Activated CD8-positive, alpha-beta T cell treated with anti-CD3 and anti-CD28 coated beads for 36 hours (primary cell): ENCODE results near the gene EDDM13. TPM values are rescaled to one million over a fixed set of nuclear protein-coding genes. Genes with fewer than 3 reads are reported as not detected.
"Not testable (repeated sequence)": the region's sequence is repeated elsewhere in the genome, so short reads cannot be mapped to it uniquely, and the experiment has no call there.

Experiments used
- ATAC-seq: fragments of 200-7000 bp; cut with Tn5 transposase; one replicate; pipeline ENCODE4 v1.10.0; 2021; ENCODE audit warnings: mild to moderate bottlenecking, moderate library complexity
- CTCF ChIA-PET: fragments of 350-600 bp; sonication (Branson Sonifier 250); formaldehyde crosslinking; loops from one replicate; lab custom pipeline; 2021; ENCODE audit warnings: antibody characterized with exemption; lab: Charles Lee
- POLR2A ChIA-PET: fragments of 350-600 bp; sonication (Branson Sonifier 250); formaldehyde crosslinking; loops from one replicate; lab custom pipeline; 2021; ENCODE audit warnings: antibody characterized with exemption; lab: Charles Lee
- DNase-seq: peaks from one replicate; pipeline ENCODE4 v3.0.0-alpha.2; 2020
- H3K27ac Mint-ChIP-seq: one replicate; pipeline ENCODE4 v1.8.0; 2021; ENCODE audit warnings: mild to moderate bottlenecking, mixed read lengths
- H3K27me3 Mint-ChIP-seq: one replicate; pipeline ENCODE4 v1.8.0; 2021; ENCODE audit warnings: mixed read lengths
- H3K36me3 Mint-ChIP-seq: one replicate; pipeline ENCODE4 v1.8.0; 2021; ENCODE audit warnings: low read depth, mixed read lengths
- H3K4me1 Mint-ChIP-seq: one replicate; pipeline ENCODE4 v1.8.0; 2021; ENCODE audit warnings: low read depth, mixed read lengths
- H3K4me3 Mint-ChIP-seq: one replicate; pipeline ENCODE4 v1.8.0; 2021; ENCODE audit warnings: mild to moderate bottlenecking, moderate library complexity, mixed read lengths
- H3K9me3 Mint-ChIP-seq: one replicate; pipeline ENCODE4 v1.8.0; 2021; ENCODE audit warnings: mixed read lengths
- intact Hi-C: fragments of 100-400 bp; cut with micrococcal nuclease; formaldehyde crosslinking; loops from one replicate; pipeline ENCODE4 v1.10.0; 2022
- total RNA-seq, 2 experiments: library from RNA; stranded (reverse); gene quantifications; one replicate each; pipeline ENCODE4 v1.2.3, GENCODE V29; 2021
- TF ChIP-seq, protein P1 (sequence below): fragments of 200-600 bp; IDR thresholded peaks from one replicate; pipeline ENCODE4 v1.8.0; 2022; ENCODE audit warnings: antibody characterized with exemption, mild to moderate bottlenecking

The EDDM13 gene
- total RNA-seq, 2 experiments from 2014 or later = 1.3 TPM; not detected in 1

DNA sequence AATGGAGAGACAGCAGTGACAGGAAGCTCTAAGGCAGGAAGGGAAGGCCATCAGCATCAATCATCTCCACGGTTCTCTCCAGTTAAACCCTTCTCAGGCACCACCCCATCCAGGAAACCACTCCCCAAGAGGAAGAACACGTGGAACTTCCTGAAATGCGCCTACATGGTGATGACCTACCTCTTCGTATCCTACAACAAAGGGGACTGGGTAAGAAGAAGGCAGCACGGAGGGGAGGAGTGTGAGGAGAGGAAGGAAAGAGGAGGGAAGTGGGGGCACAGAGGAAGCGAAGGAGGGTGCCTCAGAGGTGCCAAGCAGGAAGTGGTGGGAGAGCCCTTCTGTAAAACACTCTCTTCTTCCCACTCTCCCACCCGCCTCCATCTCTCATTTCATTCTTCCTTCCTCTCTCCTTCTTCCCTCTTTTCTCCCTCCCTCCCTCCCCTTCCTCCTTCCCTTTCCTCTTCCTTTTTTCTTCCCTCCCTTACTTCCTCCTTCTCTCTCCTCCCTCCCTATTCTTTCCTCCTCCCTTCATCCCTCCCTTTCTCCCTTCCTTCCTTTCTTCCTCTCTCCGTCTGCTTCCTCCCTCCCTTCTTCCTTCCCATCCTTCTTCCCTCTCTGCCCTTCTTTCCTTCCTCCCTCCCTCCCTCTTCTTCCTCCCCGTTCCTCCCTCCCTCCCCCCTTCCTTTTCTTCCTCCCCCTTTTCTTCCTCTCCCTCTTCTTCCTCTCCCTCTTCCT, 29.5 kb downstream of the EDDM13 start:
- POLR2A ChIA-PET = no interaction called here
- Mint-ChIP-seq H3K4me3 (peak overlapping the region; percentile 4), H3K27me3 (no peaks in the 10 kb centered on the region), H3K27ac (peak overlapping the region; percentile 47), H3K4me1 (peaks cover 18% of the 10 kb centered on the region), H3K36me3 (peaks cover 23% of the 10 kb centered on the region), H3K9me3 (no peaks in the 10 kb centered on the region)
- peak; percentile 45 for ATAC-seq
- DNase-seq = peak; percentile 6
- TF ChIP-seq, protein P1, sequence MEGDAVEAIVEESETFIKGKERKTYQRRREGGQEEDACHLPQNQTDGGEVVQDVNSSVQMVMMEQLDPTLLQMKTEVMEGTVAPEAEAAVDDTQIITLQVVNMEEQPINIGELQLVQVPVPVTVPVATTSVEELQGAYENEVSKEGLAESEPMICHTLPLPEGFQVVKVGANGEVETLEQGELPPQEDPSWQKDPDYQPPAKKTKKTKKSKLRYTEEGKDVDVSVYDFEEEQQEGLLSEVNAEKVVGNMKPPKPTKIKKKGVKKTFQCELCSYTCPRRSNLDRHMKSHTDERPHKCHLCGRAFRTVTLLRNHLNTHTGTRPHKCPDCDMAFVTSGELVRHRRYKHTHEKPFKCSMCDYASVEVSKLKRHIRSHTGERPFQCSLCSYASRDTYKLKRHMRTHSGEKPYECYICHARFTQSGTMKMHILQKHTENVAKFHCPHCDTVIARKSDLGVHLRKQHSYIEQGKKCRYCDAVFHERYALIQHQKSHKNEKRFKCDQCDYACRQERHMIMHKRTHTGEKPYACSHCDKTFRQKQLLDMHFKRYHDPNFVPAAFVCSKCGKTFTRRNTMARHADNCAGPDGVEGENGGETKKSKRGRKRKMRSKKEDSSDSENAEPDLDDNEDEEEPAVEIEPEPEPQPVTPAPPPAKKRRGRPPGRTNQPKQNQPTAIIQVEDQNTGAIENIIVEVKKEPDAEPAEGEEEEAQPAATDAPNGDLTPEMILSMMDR = no peak
- intact Hi-C loops = no loop called here
- CTCF ChIA-PET = interaction anchor here (2.1 kb wide), 1 partner anchor 31 kb away, joined by 5 read pairs; no protein-coding TSS in a partner anchor

DNA sequence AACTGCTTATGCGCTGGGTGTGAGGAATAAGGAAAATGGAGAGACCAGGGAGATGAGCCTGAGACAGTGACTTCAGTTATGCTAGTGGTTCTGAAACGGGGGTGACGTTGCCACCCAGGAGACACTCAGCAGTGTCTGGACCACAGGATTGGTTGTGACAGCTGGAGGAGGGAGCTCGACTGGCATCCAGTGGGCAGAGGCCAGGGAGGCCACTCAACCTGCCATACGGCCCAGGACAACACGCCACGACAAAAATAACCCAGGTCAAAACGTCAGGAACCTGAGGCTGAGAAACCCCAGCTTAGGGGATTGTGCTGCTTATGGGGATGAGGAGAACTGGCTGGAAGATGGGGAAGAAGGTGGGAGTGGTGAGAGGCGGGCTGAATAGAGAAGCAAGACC, 31.7 kb downstream of the EDDM13 start:
- intact Hi-C loops = no loop called here
- TF ChIP-seq, protein P1 = no peak
- H3K27ac Mint-ChIP-seq = no peak overlapping the region

DNA sequence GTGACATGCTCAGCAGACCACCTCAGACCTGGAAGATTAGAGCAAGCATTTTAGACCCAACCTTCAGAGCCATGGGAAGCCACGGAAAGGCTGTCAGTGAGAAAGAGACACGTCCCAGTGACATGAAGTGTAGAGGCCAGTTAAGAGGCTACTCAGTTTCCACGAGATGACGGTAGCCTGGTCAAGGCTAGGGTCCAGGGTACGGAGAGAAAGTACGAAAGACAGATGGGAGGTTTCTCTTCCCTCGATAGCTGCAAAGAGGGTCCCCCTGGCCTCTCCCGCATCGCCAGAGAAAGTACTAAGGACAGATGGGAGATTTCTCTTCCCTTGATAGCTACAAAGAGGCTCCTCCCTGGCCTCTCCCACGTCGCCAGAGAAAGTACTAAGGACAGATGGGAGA, 33.5 kb downstream of the EDDM13 start:
- no peak for DNase-seq
- no peaks in the 10 kb centered on the region for H3K9me3 Mint-ChIP-seq
- ATAC-seq = no peak
- TF ChIP-seq, protein P1 = no peak
- peaks cover 21% of the 10 kb centered on the region for H3K4me1 Mint-ChIP-seq
- intact Hi-C loops = no loop called here
- H3K36me3 Mint-ChIP-seq = peaks cover 33% of the 10 kb centered on the region
- no peak overlapping the region for H3K27ac Mint-ChIP-seq
- ChIA-PET CTCF (no interaction called here), POLR2A (no interaction called here)
- H3K27me3 Mint-ChIP-seq = no peaks in the 10 kb centered on the region
- no peak overlapping the region for H3K4me3 Mint-ChIP-seq

More for the DNA sequence above, 31.7 kb downstream of the EDDM13 start:
- H3K4me3 Mint-ChIP-seq = no peak overlapping the region
- no peaks in the 10 kb centered on the region for H3K27me3 Mint-ChIP-seq
- H3K4me1 Mint-ChIP-seq = peaks cover 20% of the 10 kb centered on the region
- peaks cover 28% of the 10 kb centered on the region for H3K36me3 Mint-ChIP-seq
- DNase-seq (no peak), ATAC-seq (no peak)
- POLR2A ChIA-PET = interaction anchor here (0.5 to 0.6 kb wide), 2 partner anchors 56 to 85 kb away, joined by 3 read pairs; no protein-coding TSS in a partner anchor
- H3K9me3 Mint-ChIP-seq = no peaks in the 10 kb centered on the region
- CTCF ChIA-PET = no interaction called here

DNA sequence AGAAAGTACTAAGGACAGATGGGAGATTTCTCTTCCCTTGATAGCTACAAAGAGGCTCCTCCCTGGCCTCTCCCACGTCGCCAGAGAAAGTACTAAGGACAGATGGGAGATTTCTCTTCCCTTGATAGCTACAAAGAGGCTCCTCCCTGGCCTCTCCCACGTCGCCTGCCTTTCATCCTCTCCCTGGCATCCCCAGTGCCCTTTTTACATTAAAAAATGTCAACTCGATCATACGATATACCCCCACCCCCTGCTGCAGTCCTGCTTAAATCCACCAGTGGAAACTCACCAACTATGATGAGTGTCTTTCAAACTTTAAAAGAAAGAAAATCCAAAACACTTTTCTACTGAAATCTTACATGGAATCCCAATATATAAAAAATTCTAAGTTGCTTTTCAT, 34.5 kb downstream of the EDDM13 start:
- POLR2A ChIA-PET, H3K27ac Mint-ChIP-seq, H3K9me3 Mint-ChIP-seq, intact Hi-C loops, DNase-seq, ATAC-seq, H3K27me3 Mint-ChIP-seq, CTCF ChIA-PET, H3K4me3 Mint-ChIP-seq: not testable (repeated sequence)
- peaks cover 33% of the 10 kb centered on the region for H3K36me3 Mint-ChIP-seq
- peaks cover 13% of the 10 kb centered on the region for H3K4me1 Mint-ChIP-seq

DNA sequence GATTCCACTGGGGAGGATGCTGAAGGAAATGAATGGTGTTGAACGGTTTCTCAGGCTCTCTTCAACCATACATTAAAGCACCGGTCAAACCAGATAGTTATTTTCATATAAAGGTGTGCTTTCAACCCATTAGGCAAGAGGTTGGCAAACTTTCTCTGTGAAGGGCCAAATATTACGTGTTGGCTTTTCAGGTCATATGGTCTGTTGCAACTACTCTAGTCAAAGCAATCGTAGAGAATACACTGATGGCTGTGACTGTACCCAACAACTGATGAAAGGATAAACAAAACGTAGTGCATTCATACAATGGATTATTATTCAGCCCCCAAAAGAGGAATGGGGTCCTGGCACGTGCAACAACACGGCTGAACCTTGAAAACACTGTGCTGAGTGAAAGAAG, 36.2 kb downstream of the EDDM13 start:
- POLR2A ChIA-PET = no interaction called here
- TF ChIP-seq, protein P1 = no peak
- H3K27me3 Mint-ChIP-seq = no peaks in the 10 kb centered on the region
- H3K4me1 Mint-ChIP-seq = peaks cover 20% of the 10 kb centered on the region
- ATAC-seq = no peak
- intact Hi-C loops = no loop called here
- H3K4me3 Mint-ChIP-seq = no peak overlapping the region
- CTCF ChIA-PET = no interaction called here
- H3K9me3 Mint-ChIP-seq = peaks cover 1% of the 10 kb centered on the region
- peaks cover 38% of the 10 kb centered on the region for H3K36me3 Mint-ChIP-seq
- H3K27ac Mint-ChIP-seq = no peak overlapping the region
- DNase-seq = no peak
